Activated B cell treated with CpG ODN at 0.5 μM for 24 hours (primary cell): ENCODE measurements around the gene LIPA. TPM values are rescaled to one million over a fixed set of nuclear protein-coding genes. Genes with fewer than 3 reads are reported as not detected.
A peak's percentile ranks its signal among the peaks of the same experiment; 100 is the strongest.

Source experiments
- ATAC-seq: fragments of 200-7000 bp; cut with Tn5 transposase; one replicate; pipeline ENCODE4 v1.10.0; 2021; ENCODE audit warnings: low read depth, mild to moderate bottlenecking, moderate library complexity
- CTCF ChIA-PET: fragments of 350-600 bp; sonication (Branson Sonifier 250); formaldehyde crosslinking; loops from one replicate; lab custom pipeline; 2021; ENCODE audit warnings: antibody characterized with exemption; lab: Charles Lee
- POLR2A ChIA-PET: fragments of 350-600 bp; sonication (Branson Sonifier 250); formaldehyde crosslinking; loops from one replicate; lab custom pipeline; 2021; ENCODE audit warnings: antibody characterized with exemption; lab: Charles Lee
- DNase-seq: peaks from one replicate; pipeline ENCODE4 v3.0.0; 2022
- H3K27ac Mint-ChIP-seq: one replicate; pipeline ENCODE4 v1.8.0; 2020; ENCODE audit warnings: mixed read lengths
- H3K27me3 Mint-ChIP-seq: one replicate; pipeline ENCODE4 v1.8.0; 2021; ENCODE audit warnings: mixed read lengths
- H3K36me3 Mint-ChIP-seq: one replicate; pipeline ENCODE4 v1.8.0; 2021; ENCODE audit warnings: low read depth, mixed read lengths
- H3K4me1 Mint-ChIP-seq: one replicate; pipeline ENCODE4 v1.8.0; 2021; ENCODE audit warnings: mixed read lengths
- H3K4me3 Mint-ChIP-seq: one replicate; pipeline ENCODE4 v1.8.0; 2020; ENCODE audit warnings: mild to moderate bottlenecking, mixed read lengths
- H3K9me3 Mint-ChIP-seq: one replicate; pipeline ENCODE4 v1.8.0; 2020; ENCODE audit warnings: mixed read lengths
- intact Hi-C: fragments of 100-400 bp; cut with micrococcal nuclease; formaldehyde crosslinking; loops from one replicate; pipeline ENCODE4 v1.15.1; 2024
- total RNA-seq: library from RNA; stranded (reverse); gene quantifications from 2 replicates; pipeline ENCODE4 v1.2.3, GENCODE V29; 2022
- TF ChIP-seq, protein P1 (sequence below): fragments of 200-600 bp; IDR thresholded peaks from one replicate; pipeline ENCODE4 v1.8.0; 2022; ENCODE audit warnings: antibody characterized with exemption, mild to moderate bottlenecking

LIPA gene
- total RNA-seq, 1 donor from 2014 or later, result 32.8 TPM

GRCh38 chr10:89245802-89246201 lies 5.8 kb downstream of the LIPA start:
- H3K4me1 Mint-ChIP-seq, result peaks cover 64% of the 10 kb centered on the region
- no peak overlapping the region for H3K4me3 Mint-ChIP-seq
- ATAC-seq, result peak; percentile 62
- ChIA-PET CTCF (interaction anchor here (0.9 to 1.6 kb wide), 2 partner anchors 28 to 123 kb away, joined by 3 to 10 read pairs; no protein-coding TSS in a partner anchor), POLR2A (no interaction called here)
- no peak for DNase-seq
- intact Hi-C loops, result no loop called here
- no peaks in the 10 kb centered on the region for H3K9me3 Mint-ChIP-seq
- TF ChIP-seq, protein P1, sequence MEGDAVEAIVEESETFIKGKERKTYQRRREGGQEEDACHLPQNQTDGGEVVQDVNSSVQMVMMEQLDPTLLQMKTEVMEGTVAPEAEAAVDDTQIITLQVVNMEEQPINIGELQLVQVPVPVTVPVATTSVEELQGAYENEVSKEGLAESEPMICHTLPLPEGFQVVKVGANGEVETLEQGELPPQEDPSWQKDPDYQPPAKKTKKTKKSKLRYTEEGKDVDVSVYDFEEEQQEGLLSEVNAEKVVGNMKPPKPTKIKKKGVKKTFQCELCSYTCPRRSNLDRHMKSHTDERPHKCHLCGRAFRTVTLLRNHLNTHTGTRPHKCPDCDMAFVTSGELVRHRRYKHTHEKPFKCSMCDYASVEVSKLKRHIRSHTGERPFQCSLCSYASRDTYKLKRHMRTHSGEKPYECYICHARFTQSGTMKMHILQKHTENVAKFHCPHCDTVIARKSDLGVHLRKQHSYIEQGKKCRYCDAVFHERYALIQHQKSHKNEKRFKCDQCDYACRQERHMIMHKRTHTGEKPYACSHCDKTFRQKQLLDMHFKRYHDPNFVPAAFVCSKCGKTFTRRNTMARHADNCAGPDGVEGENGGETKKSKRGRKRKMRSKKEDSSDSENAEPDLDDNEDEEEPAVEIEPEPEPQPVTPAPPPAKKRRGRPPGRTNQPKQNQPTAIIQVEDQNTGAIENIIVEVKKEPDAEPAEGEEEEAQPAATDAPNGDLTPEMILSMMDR, result no peak
- no peaks in the 10 kb centered on the region for H3K27me3 Mint-ChIP-seq
- peaks cover 7% of the 10 kb centered on the region for H3K36me3 Mint-ChIP-seq
- H3K27ac Mint-ChIP-seq, result peak overlapping the region; percentile 36

DNA sequence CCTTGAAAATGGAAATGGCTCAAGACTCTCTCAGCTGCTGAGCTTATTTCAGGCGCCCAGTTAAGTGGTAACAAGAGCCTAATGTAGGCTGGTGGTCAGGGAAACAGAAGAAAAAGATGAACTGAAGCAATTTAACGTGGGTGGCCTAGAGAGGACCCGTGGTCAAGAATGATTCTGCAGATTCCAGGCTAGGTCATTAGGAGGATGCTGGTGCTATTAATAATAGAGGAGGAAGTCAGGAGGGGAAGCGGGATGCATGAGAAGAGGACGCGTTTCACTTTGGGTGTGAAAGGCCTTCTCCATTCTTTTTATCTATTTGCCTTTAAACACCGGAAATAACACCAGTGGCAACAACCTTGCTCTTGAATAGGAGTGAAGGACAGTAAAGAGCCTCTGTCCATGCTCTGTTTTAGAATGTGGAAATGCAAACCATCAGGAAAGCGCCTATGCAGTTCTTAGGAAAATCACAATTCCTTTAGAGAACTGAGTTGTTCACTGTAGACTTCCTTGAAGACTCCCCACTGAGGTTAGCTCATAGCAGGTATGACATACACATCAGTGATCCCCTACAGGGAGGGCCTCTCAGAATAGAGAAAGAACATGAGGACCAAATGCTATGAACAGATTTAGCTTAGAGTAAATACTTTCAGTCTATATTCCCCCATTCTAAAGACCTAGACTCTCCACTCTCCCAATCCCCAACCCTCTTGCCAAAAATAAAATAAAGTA lies 8.6 kb downstream of the LIPA start:
- POLR2A ChIA-PET, result interaction anchor here (0.5 to 1.0 kb wide), 3 partner anchors 9 to 159 kb away, joined by 3 to 4 read pairs (median 3); partner anchors contain the start of gene LIPA
- Mint-ChIP-seq H3K36me3 (peaks cover 26% of the 10 kb centered on the region), H3K27ac (peak overlapping the region; percentile 82), H3K4me1 (peaks cover 43% of the 10 kb centered on the region), H3K4me3 (peak overlapping the region; percentile 44), H3K9me3 (no peaks in the 10 kb centered on the region), H3K27me3 (no peaks in the 10 kb centered on the region)
- CTCF ChIA-PET, result interaction anchor here (0.5 to 1.8 kb wide), 2 partner anchors 25 to 432 kb away, joined by 3 to 17 read pairs; no protein-coding TSS in a partner anchor
- intact Hi-C loops, result loop anchor here (1.0 kb wide), 1 partner anchor 26 kb away; no protein-coding TSS in a partner anchor
- DNase-seq (no peak), ATAC-seq (peak; percentile 40)
- TF ChIP-seq, protein P1, result no peak

DNA sequence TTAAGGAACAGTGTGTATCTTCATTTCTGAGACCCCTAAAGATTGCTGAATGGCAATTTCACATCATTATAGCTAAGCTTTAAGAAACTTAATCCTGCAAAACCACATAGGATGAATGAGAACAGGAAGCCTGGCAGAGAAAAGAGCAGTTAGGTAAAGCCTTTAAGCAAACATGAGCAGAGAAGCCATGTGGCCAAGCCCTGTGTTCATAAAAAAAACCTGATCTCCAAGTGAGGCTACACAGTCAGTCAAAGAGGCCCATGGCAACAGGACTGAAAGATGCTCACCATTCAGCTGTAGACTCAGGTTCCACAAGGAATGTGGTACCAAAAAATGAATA lies 9.3 kb downstream of the LIPA start:
- Mint-ChIP-seq H3K27me3 (no peaks in the 10 kb centered on the region), H3K36me3 (peaks cover 30% of the 10 kb centered on the region), H3K27ac (no peak overlapping the region), H3K4me3 (no peak overlapping the region), H3K4me1 (peaks cover 43% of the 10 kb centered on the region), H3K9me3 (no peaks in the 10 kb centered on the region)
- TF ChIP-seq, protein P1, result no peak
- ATAC-seq (no peak), DNase-seq (no peak)
- intact Hi-C loops, result no loop called here
- CTCF ChIA-PET, result interaction anchor here (0.5 kb wide), 1 partner anchor 432 kb away, joined by 3 read pairs; no protein-coding TSS in a partner anchor
- POLR2A ChIA-PET, result interaction anchor here (0.6 to 1.2 kb wide), 3 partner anchors 9 to 13 kb away, joined by 4 to 9 read pairs (median 4); partner anchors contain the start of gene LIPA

GRCh38 chr10:89241486-89242344 lies 9.9 kb downstream of the LIPA start:
- no peaks in the 10 kb centered on the region for H3K27me3 Mint-ChIP-seq
- POLR2A ChIA-PET, result interaction anchor here (0.6 to 1.2 kb wide), 2 partner anchors 10 to 12 kb away, joined by 4 to 9 read pairs; partner anchors contain the start of gene LIPA
- ATAC-seq (no peak), DNase-seq (no peak)
- peaks cover 43% of the 10 kb centered on the region for H3K4me1 Mint-ChIP-seq
- H3K9me3 Mint-ChIP-seq, result no peaks in the 10 kb centered on the region
- H3K4me3 Mint-ChIP-seq, result no peak overlapping the region
- CTCF ChIA-PET, result no interaction called here
- no peak overlapping the region for H3K27ac Mint-ChIP-seq
- TF ChIP-seq, protein P1, result no peak
- H3K36me3 Mint-ChIP-seq, result peaks cover 33% of the 10 kb centered on the region
- intact Hi-C loops, result no loop called here
